CD4-positive, alpha-beta T cell treated with Interleukin-15 for 1 hour (primary cell): Measurements from ENCODE around the gene ZFP36L1.
"Not testable (repeated sequence)": the region's sequence is repeated elsewhere in the genome, so short reads cannot be mapped to it uniquely, and the experiment has no call there.

Experiments
- DNase-seq: peaks from one replicate; pipeline ENCODE4 v3.0.0-alpha.2; 2020

ZFP36L1 gene

DNA sequence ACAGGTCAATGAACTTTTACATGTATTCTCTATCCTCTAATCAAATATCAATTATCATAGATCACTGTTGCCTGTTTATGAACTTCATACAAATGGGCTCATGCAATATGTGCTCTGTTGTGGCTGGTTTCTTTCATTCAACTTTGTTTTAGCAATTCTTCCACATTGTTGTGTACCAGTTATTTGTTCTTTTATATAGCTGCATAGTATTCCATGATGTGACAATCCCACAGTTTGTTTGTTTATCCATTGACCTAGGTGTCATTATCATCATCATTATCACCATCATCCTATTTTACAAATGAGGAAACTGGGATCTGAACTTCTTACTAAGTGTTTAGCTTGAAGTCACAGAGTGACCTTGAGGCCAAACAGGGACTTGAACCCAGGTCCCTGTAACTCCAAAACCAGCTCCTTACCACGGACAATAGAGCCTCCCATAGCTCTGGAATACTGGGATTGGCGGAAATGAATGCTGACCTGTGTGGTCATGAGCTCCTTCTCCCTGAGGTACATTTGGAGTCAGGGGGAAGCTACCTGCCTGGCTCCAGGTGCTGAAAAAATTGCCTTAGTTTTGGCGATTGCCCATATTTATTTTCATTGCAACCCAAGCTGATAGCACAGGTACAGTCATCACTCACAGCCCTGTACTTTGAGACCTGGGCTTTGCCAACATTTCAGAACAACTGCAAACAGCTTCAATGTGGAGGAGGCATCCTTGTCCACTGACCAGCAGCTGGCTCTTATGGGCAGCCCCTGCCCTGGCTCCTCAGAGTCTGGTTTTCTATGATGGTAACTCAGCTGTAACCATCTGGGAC, 9.2 kb downstream of the ZFP36L1 start:
- no peak for DNase-seq

GRCh38 chr14:68782091-68782981, 10.5 kb downstream of the ZFP36L1 start:
- DNase-seq = peak; percentile 61

DNA sequence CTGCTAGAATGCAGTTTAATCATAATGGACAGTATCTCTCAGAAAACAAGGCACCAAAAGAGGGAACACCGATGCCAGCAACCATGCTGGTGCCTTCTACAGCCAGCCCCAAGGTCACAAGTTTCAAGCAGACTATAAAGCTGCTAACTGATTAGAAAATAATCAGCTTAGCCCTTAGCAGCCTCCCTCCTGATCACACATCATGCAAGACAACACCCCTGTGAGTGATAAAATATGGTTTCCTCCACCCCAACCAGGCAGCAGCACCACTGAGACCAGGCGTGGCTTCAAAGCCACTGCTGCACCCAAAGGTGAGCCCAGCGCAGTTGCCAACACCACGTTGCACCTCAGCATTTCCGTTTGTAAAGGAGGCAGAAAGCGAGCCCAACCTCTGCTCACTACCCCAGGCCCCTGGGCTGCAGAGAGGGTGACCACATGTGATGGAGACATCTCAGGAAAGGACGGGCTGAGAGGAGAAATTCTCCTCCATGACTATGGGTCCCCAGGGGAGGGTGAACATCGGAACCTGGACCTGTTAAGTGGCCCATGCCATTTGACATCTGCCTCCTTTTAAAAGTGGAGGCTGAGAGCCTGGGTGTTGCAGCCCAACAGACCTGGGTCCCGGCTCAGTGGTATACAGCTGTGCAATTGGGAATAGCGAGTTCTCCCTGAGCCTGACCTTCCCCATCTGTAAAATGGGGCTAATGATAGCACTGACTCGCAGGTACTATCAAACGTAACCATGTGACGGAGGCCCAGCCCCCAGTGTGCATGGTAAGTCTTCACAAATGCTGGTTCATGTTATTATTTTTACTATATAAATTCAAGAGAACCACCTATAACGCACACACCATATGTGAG, 11.5 kb downstream of the ZFP36L1 start:
- DNase-seq = peak; percentile 69

DNA sequence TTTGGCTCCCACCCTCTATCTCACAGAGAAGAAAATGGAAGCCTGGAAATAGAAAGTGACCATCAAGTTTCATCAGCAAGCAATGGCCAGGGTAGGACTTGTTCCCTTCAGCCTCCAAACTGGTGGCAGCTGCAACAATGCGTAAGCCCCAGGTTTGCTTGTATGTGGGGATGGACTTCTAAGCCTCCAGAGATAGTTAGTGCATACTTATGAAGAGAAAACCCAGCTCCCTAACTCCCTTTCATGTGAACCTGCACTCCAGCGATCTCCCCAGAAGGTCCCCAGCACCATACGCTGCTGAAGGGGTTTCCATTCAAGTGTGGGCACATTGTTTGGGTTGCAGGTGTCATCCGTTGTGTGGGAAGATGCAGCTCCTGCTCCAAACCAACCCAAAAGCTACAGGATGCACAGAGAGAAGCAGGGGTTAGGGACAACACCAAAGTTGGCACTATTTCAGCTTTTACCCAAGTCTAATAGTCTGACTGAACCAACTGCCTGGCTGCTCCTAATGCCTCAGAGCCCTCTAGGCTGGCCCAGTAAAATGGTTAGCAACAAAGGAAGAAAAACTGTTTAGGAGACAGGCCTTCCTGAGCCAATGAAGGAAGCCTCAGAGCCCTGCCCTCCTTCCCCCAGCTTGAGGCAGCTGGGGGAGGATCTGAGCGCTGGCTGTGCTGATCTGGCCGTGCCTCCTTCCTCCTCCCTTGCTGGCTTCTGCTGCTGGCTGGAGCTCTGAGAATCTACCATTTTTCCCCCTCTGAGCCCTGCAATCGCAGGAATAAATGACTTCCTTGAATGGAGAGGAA, 12.3 kb downstream of the ZFP36L1 start:
- DNase-seq = peak; percentile 42

DNA sequence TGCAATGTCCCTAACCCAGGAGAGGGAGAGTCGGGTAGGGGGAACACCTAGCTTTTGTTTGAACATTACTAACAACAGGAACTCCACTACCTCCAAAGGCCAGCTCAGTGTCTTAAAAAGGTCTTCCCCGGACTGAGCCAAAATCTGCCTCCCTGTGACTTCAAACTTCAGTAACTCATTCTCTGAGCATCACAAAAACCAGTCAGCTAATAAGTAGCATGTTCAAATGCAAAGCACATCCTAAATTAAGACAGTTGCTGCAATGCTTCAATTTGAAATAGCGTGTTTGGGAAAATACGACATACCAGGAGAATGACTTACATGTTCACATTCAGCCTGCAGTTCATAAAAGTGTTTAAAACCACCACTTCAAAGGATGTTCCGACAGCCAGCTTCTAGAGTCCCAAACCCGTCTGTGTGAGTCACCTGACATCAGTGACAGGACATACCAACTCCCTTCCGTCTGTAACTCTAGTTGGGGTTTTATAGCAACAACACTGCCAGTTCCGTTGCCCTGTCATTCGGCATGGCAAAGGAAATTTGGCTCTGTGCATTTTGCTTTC, 13.0 kb downstream of the ZFP36L1 start:
- DNase-seq = peak; percentile 73

- DNase-seq = no peak
These were observed 15.2 kb downstream of the ZFP36L1 start for GRCh38 chr14:68777644-68778043.

- no peak for DNase-seq
These were observed 17.2 kb downstream of the ZFP36L1 start for GRCh38 chr14:68775614-68776126.

DNA sequence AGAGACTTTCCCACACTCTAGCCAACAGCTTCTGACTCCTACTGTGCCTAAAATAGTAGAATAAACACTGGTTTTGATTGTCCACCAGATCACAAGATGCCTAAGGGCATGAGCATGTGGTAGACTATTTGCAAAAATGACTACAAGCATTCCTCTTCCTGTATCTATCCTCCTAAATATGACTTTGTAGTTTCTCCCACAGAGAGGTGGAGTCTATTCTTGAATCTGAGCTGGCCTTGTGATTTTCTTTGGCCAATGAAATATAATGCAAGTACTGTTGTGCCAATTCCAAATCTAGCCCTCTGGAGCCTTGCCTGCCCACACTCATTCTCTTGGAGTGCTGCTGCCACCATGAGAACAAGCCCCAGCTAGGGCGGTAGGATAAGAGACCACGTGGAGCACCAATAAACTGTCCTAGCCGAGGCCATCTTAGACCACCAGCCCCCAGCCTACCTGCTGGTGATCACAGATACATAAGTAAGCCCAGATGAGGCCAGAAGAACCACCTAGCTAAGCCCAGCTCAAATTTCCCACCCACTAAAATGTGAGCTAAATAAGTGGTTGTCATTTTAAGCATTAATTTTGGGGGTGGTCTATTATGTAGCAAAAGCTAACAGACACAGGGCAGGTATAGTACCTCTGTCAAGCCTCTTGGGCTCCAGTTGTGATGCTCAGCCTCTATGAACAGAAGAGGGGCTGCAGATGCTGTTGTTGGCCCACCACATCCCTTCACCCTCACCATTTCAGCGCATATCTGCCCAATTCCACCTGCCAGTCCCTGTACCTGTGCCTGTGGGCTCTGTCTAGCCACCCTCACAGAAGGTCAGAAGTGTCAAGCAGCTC, 17.9 kb downstream of the ZFP36L1 start:
- no peak for DNase-seq

- no peak for DNase-seq
These were observed 20.0 kb downstream of the ZFP36L1 start for GRCh38 chr14:68772761-68773381.

DNA sequence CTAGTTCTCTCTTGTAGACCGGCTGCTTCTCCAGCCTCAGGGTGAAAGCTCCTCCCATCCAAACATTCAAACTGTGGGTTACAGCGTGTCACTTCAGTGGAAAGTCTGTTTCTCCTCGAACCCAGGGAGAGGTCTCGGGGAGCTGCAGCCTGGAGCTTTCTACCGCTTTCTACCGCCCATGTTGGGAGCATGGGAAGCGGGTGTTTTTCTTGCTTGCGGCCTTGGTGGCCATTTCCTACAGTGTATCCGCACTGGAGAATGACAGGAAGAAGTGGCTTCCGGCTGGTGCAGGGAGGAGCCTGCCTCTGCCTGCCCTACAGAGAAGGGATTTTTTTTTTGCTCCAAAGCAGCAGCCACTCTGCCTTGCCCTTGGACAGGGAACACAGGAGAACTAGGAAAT, 21.2 kb downstream of the ZFP36L1 start:
- no peak for DNase-seq

GRCh38 chr14:68770553-68771286, 22.1 kb downstream of the ZFP36L1 start:
- DNase-seq = no peak

DNA sequence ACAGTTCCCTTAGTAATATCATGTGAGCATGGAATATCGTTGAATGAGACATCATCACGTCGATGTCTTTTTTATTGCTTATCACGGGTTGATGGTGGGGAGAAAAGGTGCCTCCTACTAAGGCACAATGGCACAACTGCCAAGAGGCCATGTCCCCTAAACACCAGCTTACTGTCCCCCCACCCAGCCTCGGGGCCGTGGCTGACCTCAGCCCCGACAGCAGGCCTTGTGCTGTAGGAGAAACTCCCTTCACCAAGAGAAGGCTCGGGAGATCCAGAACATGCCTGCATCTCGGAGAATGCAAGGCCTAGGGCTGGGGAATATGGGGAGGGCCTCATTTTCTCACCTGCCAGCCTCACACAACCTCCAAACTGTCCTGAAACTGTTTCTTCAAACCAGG, 22.8 kb downstream of the ZFP36L1 start:
- no peak for DNase-seq

DNA sequence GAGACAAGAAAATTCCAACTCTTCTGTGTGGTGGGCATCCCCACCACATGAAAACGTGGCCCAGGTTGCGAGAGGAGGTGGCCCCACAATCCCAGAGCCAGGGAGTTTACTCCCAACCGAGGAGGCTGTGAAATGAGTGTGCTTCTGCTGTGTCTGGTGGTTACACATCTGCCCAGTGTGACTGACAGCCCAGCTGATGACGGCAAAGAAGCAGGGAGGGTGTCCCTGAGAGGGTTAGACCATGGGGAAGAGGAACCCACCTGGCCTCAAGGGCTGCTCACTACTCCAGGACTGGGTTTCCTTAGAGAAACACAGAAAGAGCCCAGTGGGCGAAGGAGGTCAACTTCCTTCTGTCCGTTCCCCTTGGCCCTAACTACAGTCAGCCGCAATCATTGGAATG, 24.6 kb downstream of the ZFP36L1 start:
- no peak for DNase-seq

GRCh38 chr14:68767248-68767645, 25.6 kb downstream of the ZFP36L1 start:
- no peak for DNase-seq

- no peak for DNase-seq
These were observed 26.3 kb downstream of the ZFP36L1 start for GRCh38 chr14:68766299-68767247.

DNA sequence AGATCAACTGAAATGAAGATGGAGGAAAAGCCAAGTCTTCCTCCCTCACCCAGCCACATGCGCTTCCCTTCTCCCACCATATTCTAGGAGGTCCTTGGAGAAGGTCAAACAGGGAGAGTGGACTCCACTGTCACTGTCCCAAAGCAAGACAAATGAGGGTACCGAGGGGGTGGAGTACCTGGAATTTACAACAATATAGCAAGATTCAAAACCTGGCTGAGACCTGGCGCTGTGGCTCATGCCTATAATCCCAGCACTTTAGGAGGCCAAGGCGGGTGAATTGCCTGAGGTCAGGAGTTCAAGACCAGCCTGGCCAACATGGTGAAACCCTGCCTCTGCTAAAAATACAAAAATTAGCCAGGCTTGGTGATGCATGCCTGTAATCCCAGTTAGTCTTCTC, 29.0 kb downstream of the ZFP36L1 start:
- DNase-seq = not testable (repeated sequence)

DNA sequence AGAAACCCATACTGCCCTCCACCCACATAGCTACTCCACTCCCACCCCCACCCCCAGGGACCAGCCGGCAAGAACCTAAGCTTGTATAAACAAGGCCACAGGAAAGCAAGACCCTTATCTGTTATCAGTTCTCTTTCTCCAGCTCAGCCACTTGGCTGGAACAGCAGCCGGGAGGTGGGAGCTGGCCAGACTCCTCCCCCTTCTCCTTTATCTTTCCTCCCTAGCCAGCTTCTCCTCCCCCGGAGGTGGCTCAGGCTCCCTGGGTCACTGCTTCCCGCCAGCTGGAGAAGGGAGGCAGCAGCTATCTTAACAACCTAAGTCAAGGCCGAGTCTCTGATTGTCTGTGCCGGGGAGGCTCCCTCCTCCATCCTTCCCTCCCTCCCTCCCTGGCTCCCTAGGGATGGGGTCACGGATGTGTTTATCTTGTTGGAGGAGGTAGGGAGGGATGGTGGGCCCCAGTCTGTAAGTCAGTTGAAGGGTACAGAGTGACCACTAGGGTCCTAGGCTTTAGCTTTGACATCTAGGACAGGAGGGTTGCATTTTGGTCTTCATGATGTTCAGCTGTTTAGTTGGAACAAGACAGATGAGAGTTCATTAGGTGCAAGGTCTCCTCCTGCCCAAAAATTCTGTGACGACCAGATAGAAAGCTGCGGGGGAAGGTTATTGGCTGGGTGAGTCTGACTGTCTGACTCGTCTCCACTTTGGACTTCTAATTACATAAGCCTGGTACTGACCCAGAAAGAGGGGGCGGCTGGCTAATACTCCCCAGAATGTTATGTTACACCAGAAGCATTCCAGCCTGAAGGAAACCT, 29.7 kb downstream of the ZFP36L1 start:
- DNase-seq = no peak
